BLaER1 (cell line): Measurements from ENCODE around the gene RGS14.

Source experiments
- H3K27ac ChIP-seq: shearing (Covaris generic); formaldehyde crosslinking; 2 replicates; pipeline ENCODE4 v1.8.1; 2022
- H3K27me3 ChIP-seq: shearing (Covaris generic); formaldehyde crosslinking; 2 replicates; pipeline ENCODE4 v1.8.1; 2022
- H3K36me3 ChIP-seq: shearing (Covaris generic); formaldehyde crosslinking; 2 replicates; pipeline ENCODE4 v1.8.1; 2022
- H3K4me1 ChIP-seq: shearing (Covaris generic); formaldehyde crosslinking; 2 replicates; pipeline ENCODE4 v1.8.1; 2022
- H3K4me2 ChIP-seq: shearing (Covaris generic); formaldehyde crosslinking; 2 replicates; pipeline ENCODE4 v1.8.1; 2022
- H3K4me3 ChIP-seq: shearing (Covaris generic); formaldehyde crosslinking; 2 replicates; pipeline ENCODE4 v1.8.1; 2022
- H3K9ac ChIP-seq: shearing (Covaris generic); formaldehyde crosslinking; 2 replicates; pipeline ENCODE4 v1.8.1; 2022
- H3K9me3 ChIP-seq: shearing (Covaris generic); formaldehyde crosslinking; 2 replicates; pipeline ENCODE4 v1.8.1; 2022
- H4K20me1 ChIP-seq: shearing (Covaris generic); formaldehyde crosslinking; 2 replicates; pipeline ENCODE4 v1.8.1; 2022
- Cebpa-rat ChIP-seq: shearing (Covaris generic); IDR thresholded peaks from 2 replicates; pipeline ENCODE4 v1.8.1; 2022

RGS14 gene

DNA sequence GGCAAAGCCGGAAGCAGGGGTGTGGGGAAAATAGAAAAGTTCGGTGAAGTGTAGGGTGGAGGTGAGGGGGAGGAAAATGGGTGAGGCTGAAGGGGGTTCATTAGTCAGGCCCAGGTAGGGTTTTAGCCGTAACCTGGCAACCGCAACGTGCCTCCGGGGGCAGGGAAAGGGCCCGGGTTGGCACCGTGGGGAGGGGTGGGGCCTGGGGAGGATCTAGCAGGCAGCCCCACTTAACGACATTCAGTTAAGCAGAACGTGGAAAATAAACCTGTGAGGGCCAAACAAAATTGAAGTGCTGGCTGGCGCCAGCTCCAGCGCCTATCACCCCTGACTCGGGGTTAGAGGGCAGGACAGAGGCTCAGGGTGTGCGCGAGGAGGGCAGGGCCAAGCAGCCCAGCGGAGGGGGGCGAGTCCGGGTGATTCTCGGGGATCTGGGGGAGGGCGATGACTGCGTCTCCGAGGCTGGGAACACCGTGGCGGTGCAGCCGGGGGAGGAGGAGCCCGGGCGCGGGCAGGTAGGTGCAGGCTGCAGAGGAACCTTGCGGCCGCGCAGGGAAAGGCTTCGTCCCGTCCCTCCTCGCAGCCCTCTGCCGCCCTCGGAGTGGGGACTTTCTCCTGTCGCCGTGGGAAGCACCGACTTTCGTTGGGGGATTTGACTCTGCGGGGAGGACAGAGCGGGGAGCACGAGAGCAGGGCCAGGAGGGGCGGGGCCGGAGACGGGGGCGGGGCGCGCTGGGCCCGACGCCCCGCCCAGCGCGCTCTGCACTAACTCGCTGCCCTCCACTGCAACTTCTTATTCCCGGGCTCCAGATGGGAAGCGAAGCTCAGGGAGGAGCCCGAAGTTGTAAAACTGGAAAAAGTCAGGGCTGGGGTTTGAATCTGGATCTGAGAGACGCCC is 5.1 kb downstream of the RGS14 start:
- Histone ChIP-seq H4K20me1 (no peaks in the 10 kb centered on the region), H3K9me3 (no peaks in the 10 kb centered on the region), H3K4me1 (peaks cover 64% of the 10 kb centered on the region), H3K27me3 (no peaks in the 10 kb centered on the region), H3K27ac (0 out of 2 replicates have a peak overlapping the region, but pooled peaks have one; percentile 26), H3K36me3 (peaks cover 7% of the 10 kb centered on the region), H3K4me2 (peak overlapping the region; percentile 96), H3K9ac (peak overlapping the region; percentile 64; the same call in 1 of the 2 replicates), H3K4me3 (peak overlapping the region; percentile 61)
- TF ChIP-seq Cebpa-rat = no peak

DNA sequence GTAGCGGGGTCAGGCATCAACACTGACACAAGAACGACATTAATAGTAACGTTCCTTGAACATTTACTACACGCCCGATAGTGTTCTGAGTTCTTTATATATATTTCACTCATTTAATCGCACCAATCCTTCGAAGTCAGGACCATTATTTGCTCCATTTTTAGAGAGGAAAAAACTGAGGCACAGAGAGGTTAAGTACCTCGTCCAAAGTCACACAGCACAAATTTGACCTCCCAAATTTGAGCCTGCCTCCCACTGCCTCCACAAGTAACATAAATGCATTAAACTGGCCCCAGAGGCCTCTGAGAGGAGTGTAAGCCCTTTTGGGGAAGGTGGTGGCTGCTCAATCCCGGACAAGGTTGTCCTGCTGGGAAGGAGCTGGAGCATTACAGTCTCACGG is 5.8 kb downstream of the RGS14 start:
- H3K4me2 ChIP-seq = peak overlapping the region; percentile 96
- H3K9ac ChIP-seq = no peak overlapping the region
- no peaks in the 10 kb centered on the region for H3K9me3 ChIP-seq
- H3K36me3 ChIP-seq = peaks cover 14% of the 10 kb centered on the region
- H4K20me1 ChIP-seq = no peaks in the 10 kb centered on the region
- H3K27me3 ChIP-seq = no peaks in the 10 kb centered on the region
- TF ChIP-seq Cebpa-rat = no peak
- no peak overlapping the region for H3K27ac ChIP-seq
- H3K4me3 ChIP-seq = peak overlapping the region; percentile 61
- peaks cover 58% of the 10 kb centered on the region for H3K4me1 ChIP-seq

DNA sequence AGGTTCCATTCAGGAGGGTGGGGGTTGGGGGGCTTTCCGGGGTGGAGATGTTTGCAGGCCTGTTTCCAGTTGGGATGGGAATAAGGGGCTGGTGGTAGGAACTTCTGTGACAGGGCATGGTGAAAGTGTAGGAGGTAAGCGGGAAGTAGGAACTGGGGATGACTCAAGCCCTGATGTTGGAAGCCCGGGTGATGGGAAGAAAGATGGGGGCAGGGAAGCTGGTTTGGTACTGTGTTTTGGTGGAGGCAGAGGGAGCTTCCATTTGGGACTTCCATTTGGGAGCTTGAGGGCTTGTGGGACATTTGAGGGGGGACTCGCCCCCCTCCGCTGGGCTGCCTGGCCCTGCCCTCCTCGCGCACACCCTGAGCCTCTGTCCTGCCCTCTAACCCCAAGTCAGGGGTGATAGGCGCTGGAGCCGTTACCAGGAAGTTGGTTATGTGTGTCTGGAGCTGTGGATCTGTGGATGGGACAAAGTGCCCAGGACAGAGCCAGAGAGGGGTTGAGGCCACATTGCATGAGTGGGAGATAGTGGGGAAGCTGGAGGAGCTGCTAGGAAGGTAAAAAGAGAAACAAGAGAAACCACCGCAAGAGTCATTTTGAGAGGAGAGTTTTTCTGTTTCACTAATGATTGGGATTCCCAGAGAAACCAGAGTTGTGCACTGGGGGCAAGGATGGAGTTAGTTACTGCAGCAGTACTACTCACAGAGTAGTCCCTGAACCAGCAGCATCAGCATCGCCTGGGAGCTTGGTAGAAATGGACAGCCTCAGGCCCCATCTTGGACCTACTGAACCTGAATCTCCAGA is 6.6 kb downstream of the RGS14 start:
- Histone ChIP-seq H3K9ac (no peak overlapping the region), H4K20me1 (no peaks in the 10 kb centered on the region), H3K4me2 (no peak overlapping the region), H3K27ac (no peak overlapping the region), H3K4me1 (peaks cover 58% of the 10 kb centered on the region), H3K36me3 (peaks cover 18% of the 10 kb centered on the region), H3K9me3 (no peaks in the 10 kb centered on the region), H3K27me3 (no peaks in the 10 kb centered on the region), H3K4me3 (no peak overlapping the region)
- no peak for TF ChIP-seq Cebpa-rat

DNA sequence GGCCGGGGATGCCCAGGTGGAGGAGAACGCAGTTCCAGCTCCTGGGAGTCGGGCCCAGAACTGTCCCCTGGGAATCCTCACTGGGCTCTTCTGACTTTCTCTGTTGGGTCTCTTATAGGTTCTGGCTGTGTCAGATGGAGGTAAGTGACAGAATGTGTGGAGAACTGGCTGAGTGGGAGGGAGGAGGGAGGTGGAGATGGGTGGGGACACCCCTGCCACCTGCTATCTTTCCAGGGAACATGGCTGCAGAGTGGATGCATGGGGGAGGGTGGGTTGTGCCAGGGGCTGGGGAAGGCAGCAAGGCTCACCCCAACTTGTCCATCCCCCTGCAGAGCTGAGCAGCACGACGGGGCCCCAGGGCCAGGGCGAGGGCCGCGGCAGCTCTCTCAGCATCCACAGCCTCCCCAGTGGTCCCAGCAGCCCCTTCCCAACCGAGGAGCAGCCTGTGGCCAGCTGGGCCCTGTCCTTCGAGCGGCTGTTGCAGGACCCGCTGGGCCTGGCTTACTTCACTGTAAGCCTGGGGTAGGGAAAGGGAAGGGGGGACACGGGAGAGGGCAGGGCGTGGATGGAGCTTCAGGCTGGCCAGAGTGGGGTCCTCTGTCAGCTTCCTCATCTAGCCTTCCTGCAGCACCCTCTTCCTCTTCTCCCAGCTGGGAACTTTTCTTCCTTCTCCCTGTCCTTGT is 8.3 kb downstream of the RGS14 start:
- Histone ChIP-seq H3K4me3 (no peak overlapping the region), H3K4me2 (no peak overlapping the region), H4K20me1 (no peaks in the 10 kb centered on the region), H3K27me3 (no peaks in the 10 kb centered on the region), H3K9ac (no peak overlapping the region), H3K9me3 (no peaks in the 10 kb centered on the region), H3K36me3 (peaks cover 18% of the 10 kb centered on the region), H3K4me1 (peaks cover 56% of the 10 kb centered on the region), H3K27ac (no peak overlapping the region; the same call in 1 of the 2 replicates)
- TF ChIP-seq Cebpa-rat = no peak

DNA sequence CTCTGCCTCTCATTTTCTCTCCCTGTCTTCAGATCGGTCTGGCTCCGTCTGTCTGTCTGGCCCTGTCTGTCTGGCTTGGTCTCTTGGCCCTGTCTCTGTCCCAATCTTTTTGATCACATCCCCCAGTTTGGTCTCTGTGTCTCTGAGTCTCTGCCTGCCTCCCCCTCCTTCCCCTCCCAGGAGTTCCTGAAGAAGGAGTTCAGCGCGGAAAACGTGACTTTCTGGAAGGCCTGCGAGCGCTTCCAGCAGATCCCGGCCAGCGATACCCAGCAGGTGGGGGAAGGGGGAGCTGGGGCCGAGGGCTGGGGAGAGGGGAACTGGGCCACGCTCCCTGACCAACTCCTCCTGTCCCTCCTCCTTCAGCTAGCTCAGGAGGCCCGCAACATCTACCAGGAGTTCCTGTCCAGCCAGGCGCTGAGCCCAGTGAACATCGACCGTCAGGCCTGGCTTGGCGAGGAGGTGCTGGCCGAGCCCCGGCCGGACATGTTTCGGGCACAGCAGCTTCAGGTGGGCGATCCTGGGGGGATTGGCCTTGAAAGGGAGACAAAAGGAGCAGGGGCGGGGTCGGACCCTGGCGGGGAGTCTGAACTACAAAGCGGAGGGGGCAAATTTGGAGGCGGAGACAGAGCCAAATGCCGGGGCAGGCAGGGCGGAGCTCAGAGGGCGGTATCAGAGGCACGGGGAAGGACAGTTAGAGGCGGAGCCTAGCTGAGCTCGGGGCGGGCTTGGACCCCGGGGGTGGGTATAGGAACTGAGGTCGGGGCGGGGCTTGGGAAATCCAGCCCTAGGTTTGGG is 9.0 kb downstream of the RGS14 start:
- H4K20me1 ChIP-seq = no peaks in the 10 kb centered on the region
- no peak overlapping the region for H3K9ac ChIP-seq
- H3K27me3 ChIP-seq = no peaks in the 10 kb centered on the region
- H3K4me2 ChIP-seq = no peak overlapping the region
- no peaks in the 10 kb centered on the region for H3K9me3 ChIP-seq
- H3K36me3 ChIP-seq = peaks cover 18% of the 10 kb centered on the region
- no peak for TF ChIP-seq Cebpa-rat
- no peak overlapping the region for H3K4me3 ChIP-seq
- H3K4me1 ChIP-seq = peaks cover 56% of the 10 kb centered on the region
- H3K27ac ChIP-seq = no peak overlapping the region; the same call in 1 of the 2 replicates

DNA sequence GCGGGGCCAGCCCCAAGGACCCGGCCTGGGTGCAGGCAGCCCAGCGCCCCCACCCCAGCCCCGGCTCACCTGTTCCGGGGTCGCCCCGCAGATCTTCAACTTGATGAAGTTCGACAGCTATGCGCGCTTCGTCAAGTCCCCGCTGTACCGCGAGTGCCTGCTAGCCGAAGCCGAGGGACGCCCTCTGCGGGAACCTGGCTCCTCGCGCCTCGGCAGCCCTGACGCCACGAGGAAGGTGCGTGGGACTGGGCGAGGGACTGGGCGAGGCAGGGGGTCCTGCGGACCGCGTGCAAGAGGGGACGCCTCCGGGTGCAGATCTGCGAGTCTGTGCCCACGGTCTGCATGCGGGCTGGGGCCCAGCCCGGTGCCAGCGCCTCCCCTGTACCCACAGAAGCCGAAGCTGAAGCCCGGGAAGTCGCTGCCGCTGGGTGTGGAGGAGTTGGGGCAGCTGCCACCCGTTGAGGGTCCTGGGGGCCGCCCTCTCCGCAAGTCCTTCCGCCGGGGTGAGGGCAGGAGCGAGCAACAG is 9.7 kb downstream of the RGS14 start:
- TF ChIP-seq Cebpa-rat = no peak
- peaks cover 56% of the 10 kb centered on the region for H3K4me1 ChIP-seq
- no peaks in the 10 kb centered on the region for H3K9me3 ChIP-seq
- no peaks in the 10 kb centered on the region for H4K20me1 ChIP-seq
- H3K27me3 ChIP-seq = no peaks in the 10 kb centered on the region
- no peak overlapping the region for H3K27ac ChIP-seq
- no peak overlapping the region for H3K4me3 ChIP-seq
- H3K36me3 ChIP-seq = peaks cover 18% of the 10 kb centered on the region
- no peak overlapping the region for H3K4me2 ChIP-seq
- H3K9ac ChIP-seq = no peak overlapping the region

DNA sequence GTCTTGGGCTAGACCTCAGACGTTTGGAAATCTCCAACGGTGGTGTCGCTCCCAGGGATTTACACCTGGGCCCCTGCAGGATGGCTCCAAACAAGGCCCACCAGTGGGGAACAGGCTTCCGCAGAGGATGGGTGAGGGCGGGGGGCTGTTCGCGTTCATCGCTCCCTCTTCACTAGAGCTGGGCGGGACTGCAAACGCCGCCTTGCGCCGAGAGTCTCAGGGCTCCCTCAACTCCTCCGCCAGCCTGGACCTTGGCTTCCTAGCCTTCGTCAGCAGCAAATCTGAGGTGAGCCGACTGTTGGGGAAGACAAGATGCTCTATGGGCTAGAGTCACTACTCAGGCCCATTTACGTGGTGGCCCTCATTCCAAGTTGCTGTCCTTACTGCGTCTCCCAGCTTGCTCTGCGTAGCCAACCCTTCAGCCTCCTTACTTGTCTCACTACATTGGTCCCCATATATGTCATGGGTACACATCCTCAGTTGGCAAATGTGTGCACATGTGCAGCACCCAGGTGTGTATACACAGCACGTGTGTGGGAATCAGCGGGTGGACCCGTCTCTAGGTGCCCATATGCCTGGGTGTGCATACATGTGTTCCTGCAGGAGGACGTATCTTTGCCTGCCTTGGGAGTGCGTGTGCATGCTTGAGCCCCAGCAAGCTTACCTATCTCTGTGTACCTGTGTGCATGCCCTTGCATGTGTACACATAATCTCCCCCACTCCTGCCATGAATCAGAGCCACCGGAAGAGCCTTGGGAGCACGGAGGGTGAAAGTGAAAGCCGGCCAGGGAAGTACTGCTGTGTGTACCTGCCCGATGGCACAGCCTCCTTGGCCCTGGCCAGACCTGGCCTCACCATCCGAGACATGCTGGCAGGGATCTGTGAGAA is 10.5 kb downstream of the RGS14 start:
- no peaks in the 10 kb centered on the region for H3K9me3 ChIP-seq
- no peaks in the 10 kb centered on the region for H4K20me1 ChIP-seq
- H3K27me3 ChIP-seq = no peaks in the 10 kb centered on the region
- no peak overlapping the region for H3K9ac ChIP-seq
- no peak overlapping the region for H3K4me3 ChIP-seq
- no peak for TF ChIP-seq Cebpa-rat
- H3K4me2 ChIP-seq = no peak overlapping the region
- H3K36me3 ChIP-seq = peaks cover 18% of the 10 kb centered on the region
- H3K27ac ChIP-seq = no peak overlapping the region
- H3K4me1 ChIP-seq = peaks cover 56% of the 10 kb centered on the region
